ENCODE measurements around the gene DPP6.

Gene DPP6

DNA sequence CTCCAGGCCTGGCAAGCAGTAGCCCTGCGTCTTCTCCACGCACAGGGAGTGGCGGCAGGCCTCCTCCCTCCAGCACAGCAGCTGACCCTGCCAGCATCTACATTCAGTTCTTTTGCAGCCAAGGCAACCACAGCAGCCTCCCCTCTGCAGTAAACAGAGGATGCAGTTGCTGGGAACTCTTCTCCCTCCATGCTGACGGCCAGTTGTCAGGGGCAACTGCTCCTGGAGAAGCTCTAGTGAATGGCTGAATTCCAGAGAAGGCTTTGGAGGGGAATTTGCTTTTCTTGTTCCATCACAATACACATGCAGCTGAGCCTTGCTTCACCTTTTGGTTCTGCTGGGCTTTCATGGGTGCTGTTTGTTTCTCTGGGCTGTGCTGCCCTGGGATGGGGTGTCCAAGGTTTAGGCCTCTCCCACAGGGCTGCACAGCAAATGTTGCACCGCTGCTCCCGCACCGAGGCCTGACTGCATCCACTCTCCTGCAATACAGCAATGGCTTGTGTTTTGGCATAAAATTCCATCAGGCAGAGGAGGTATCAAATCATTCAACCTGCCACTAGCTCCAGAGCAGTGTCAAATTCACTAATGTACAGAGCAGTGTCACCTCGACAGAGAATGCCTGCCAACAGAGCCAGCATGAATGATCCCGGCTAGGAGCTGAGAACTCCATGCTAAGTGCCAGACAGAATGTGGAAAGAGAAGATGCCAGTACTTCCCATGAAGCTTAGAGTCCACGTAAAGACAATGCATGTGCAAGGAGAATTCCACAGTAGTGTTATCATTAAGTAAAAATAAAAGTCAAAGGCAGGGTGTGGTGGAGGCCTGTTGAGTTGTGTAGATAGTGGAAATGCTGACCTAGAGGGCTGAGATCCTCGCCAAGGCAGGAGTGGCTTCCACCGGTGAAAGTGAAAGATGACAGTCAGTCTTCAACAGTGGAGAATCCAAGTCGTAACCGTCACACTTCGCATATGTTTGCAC is 399.6 kb downstream of the DPP6 start:
- no peak for DNase-seq (ENCODE audit: low spot score)

GRCh38 chr7:154463794-154464193 is 411.6 kb downstream of the DPP6 start:
- no peak for DNase-seq (ENCODE audit: low spot score)

- no peak for DNase-seq (ENCODE audit: low spot score)
Measured at GRCh38 chr7:154469652-154470051, 417.5 kb downstream of the DPP6 start.

- DNase-seq (ENCODE audit: low spot score) = no peak
Measured at GRCh38 chr7:154472343-154472742, 420.1 kb downstream of the DPP6 start.

GRCh38 chr7:154473360-154473759 is 421.2 kb downstream of the DPP6 start:
- DNase-seq (ENCODE audit: low spot score) = no peak

DNA sequence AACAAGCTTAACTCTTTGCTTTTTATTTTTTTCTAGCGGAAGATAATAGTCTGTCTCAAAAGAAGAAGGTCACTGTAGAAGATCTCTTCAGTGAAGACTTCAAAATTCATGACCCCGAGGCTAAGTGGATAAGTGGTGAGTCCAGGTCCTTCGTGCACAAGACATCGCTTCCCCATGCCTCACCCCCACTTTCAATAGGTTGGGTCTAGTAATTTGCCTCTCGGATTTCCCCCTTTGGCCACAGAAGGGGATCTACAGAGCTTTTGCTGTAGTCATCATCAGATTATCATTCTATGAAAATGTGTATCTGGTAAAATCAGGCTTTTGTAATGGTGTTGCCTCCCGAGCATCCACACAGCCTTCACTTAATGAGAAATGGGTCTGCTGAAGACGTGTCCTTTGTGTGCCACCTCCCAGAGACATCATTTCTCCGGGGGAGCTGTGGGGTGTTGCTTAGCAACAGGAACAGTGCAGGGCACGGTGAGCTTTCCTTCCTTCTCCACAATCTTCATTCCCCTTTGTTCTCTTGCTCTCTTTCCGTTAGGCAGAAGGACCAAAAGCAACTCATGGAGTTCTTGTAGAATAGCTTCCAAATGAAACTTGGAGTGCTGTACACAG is 422.8 kb downstream of the DPP6 start:
- no peak for DNase-seq (ENCODE audit: low spot score)

GRCh38 chr7:154475864-154476263 is 423.7 kb downstream of the DPP6 start:
- DNase-seq (ENCODE audit: low spot score) = no peak

DNA sequence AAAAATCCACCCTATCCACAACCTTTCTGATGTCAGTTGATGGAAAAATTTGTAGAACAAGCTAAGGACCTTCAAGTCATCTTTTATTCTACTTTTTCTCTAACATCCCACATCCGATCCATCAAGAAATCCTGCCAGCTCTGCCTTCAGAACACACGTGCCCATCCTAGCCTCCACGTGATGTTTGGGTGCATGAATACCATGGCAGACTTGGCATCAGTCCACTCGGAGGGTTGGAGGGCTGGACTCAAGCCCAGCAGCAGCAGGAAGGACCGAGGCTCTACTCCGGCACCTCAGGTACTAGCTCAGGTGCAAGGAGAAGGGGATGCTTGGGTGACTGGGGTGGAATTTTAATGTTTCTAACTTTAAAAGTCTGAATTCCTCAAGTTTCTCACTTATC is 428.6 kb downstream of the DPP6 start:
- no peak for DNase-seq (ENCODE audit: low spot score)

- DNase-seq (ENCODE audit: low spot score) = no peak
Measured at GRCh38 chr7:154482863-154483262, 430.7 kb downstream of the DPP6 start.

- DNase-seq (ENCODE audit: low spot score) = no peak
Measured at GRCh38 chr7:154484406-154484805, 432.2 kb downstream of the DPP6 start.

- no peak for DNase-seq (ENCODE audit: low spot score)
Measured at GRCh38 chr7:154484943-154485342, 432.7 kb downstream of the DPP6 start.

GRCh38 chr7:154489897-154490296 is 437.7 kb downstream of the DPP6 start:
- no peak for DNase-seq (ENCODE audit: low spot score)

DNA sequence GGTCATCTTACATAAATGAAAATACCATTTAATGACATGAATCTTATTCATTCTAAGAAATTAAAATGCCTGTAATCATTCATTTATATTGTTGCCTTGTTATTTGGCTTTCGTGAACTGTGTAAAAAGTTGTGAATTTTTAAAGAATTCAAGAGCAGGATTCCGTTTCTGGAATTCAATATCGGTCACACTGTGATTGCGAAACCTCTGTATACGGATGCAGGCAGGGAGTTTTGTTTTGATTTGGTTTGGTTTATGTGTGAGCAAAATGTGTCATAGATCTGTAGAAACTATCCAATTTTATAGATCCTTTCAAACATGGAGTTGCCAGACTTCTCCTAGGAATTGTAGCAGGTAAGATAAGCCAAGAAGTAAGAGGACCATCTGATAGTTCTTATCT is 441.4 kb downstream of the DPP6 start:
- no peak for DNase-seq (ENCODE audit: low spot score)

DNA sequence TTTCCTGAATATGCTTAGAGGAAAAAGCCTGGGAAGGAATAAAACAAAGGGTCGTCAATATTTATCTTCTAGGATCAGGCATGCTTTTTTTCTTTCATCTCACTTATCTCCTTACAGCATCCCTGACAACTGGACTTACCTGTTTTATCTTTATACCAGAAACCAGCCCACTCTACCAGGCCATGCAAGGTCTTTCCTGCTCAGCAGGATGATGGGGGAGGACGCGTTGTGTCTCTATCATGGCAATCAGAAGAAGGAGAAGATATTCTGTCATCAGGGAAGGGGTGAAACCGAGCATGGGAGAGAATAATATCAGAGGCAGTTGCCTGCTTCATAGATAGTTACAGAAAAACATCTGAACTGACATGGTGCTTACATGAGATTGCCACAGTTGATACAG is 445.6 kb downstream of the DPP6 start:
- DNase-seq (ENCODE audit: low spot score) = no peak

- DNase-seq (ENCODE audit: low spot score) = peak; percentile 24
Measured at GRCh38 chr7:154503962-154504550, 451.9 kb downstream of the DPP6 start.

- DNase-seq (ENCODE audit: low spot score) = no peak
Measured at GRCh38 chr7:154504918-154505317, 452.7 kb downstream of the DPP6 start.

GRCh38 chr7:154505362-154505761 is 453.2 kb downstream of the DPP6 start:
- no peak for DNase-seq (ENCODE audit: low spot score)

DNA sequence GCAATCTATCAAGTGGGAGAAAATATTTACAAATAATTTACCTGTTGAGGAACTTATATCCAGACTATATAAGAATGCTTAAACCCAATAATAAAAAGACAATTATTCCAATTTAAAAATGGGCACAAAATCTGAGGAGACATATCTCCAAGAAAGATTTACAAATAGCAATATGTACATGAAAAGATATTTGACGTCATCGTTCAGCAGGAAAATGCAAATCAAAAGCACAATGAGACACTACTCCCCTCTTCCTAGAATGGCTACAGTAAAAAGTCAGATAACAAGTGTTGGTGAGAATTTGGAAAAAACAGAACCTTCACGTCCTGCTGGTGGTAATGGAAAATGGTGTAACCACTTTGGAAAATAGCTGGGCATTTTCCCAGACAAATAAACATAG is 457.0 kb downstream of the DPP6 start:
- DNase-seq (ENCODE audit: low spot score) = no peak

DNA sequence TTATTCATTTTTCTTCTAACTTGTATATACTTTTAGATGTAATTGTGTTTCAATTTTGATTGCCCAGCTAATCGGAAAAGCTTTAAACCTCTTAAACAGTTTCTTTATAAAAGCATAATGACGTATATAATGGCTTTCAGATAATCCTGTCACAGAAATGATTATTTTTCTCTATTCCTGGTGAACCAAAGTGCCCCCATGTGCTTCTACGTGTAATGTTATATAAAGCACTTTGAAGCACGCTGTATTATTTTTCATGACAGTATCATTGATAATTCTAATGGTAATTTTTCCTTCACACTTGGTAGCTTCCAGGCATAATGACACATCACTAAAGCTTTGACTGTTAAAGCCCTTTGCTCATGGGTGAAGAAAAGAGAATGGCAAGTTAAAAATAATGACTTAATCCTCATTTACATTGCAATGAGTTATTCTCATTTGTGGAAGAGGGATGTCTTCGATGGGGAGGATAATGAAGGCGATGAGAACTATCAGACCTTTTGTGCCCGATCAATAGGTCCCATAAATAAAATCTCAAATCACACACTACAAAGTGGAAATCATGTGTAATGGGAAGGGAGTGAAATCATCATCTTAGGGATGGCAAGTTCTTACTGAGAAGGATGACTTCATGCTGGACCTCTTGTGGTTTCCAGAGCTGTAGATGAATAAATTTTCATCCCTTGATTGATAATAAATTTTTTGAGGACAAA is 460.1 kb downstream of the DPP6 start:
- no peak for DNase-seq (ENCODE audit: low spot score)

DNA sequence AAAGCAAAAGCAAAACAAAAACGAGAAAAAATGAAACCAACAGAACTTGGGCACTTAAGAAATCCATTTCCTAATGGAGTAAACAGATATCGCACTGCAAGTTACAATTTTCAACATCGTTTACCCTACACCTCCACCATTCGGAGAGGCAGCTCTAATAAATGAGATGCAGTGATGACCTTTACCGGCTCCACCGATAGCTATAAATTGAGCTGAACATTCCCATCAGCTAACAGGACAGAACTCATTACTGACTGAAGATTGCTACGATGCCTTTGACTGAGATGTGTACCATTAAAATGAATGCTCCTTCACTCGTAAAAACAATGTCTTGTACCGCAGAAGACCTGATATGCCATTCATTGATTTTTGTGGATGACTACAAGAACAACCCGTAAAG is 465.6 kb downstream of the DPP6 start:
- no peak for DNase-seq (ENCODE audit: low spot score)

DNA sequence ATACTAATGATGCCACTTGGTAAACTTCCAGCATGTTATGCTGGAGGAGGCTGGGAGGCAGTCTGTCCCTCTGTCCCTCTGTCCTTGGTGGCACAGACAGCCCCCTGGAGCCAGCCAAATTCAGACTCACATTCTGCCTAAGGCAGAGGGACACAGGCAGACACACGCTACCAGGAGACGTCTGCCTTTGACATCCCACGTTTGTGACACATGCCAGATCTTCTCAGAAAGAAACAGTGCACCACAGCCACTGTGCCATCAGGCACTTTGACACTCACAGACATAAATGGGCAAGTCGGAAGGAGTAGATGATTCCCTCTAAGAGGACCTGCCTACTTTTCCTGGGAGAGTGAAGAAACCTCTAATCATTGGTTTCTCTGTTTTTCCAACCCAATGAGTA is 467.0 kb downstream of the DPP6 start:
- no peak for DNase-seq (ENCODE audit: low spot score)

DNA sequence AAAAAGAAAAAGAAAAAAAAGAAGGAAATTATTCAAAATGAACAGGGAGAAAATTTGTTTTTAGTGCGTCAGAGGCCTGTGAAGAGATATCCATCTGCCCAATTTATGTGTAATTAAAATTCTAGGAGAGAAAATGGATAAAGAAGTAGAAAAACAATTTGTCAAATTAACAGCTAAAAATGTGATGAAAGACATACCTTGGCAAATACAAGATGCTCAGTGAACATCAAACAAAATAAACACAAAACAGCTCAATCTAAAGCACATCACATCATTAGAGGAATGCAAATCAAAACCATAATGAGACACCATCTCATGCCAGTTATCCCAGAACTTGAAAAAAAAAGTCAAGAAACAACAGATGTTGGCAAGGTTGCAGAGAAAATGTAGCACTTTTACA is 477.9 kb downstream of the DPP6 start:
- DNase-seq (ENCODE audit: low spot score) = no peak
